HG03175 (cell line): ENCODE data around the gene SLC24A5.

Experiments used
- ATAC-seq: cut with Tn5 transposase; IDR thresholded peaks from one replicate; pipeline ENCODE4 v1.9.1; 2021; ENCODE audit warnings: mild to moderate bottlenecking, moderate library complexity; ENCODE audit not compliant: unreplicated experiment

SLC24A5 gene

GRCh38 chr15:48185529-48185928 is 64.7 kb downstream of the SLC24A5 start:
- no peak for ATAC-seq

DNA sequence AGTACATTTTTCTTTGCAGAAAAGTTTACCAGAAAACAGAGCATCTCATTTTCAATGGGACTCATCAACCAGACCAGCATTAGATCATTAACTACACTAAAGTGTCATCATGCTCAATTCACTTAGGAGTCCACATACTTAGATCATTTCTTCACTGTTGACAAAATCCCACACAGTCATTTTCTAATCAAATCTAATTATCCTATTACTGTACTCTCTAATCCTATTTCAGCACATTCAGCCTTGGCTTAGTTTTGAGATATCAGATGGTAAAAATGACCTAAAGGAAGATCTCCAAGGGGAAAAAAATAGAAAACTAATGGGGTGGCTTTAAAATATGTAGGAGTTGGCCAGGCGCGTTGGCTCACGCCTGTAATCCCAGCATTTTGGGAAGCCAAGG is 65.5 kb downstream of the SLC24A5 start:
- ATAC-seq, result no peak

DNA sequence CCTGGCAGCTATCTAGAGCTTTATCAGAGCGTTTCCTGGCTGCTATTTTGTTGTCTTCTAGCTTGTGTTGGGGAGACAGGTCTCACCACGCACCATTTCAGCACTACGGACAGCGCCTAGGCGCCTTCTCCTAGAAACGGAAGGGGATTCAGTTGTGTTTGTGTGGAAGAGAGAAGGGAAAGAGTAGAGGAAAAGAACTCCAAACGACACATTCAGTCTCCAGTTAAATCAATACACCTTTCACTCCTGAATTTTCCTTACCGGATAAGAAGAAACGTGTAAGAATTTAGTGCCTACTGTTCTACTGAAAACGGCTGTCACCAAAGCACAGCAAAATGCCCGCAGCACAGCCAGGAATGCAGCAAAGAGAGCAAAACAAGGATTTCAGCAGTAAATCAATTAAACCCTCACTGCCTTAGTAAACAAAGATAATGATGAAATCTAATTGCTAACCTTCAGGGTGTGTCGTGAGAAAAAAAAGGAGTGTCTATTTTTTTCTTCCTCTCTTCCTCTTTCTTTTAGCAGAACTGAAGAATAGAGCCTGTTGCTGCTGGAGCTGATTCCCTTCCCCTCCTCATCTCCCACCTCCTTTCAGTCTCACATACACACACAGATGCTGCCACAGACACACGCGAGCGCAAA is 70.3 kb downstream of the SLC24A5 start:
- ATAC-seq, result no peak

GRCh38 chr15:48191574-48192225 is 70.9 kb downstream of the SLC24A5 start, which contains the start of gene CTXN2:
CTXN2 (plus strand) TSS chr15:48191665; CDS start chr15:48201301, 9,636 bp downstream.
- no peak for ATAC-seq
